ACC112 (cell line): ENCODE measurements around the gene SAMD8.
"Not testable (repeated sequence)": the region's sequence is repeated elsewhere in the genome, so short reads cannot be mapped to it uniquely, and the experiment has no call there.

ENCODE experiments used
- H2AFZ ChIP-seq: fragments of 200-600 bp; sonication (generic); one replicate; pipeline ENCODE4 v1.6.0; 2017; ENCODE audit warnings: antibody characterized with exemption, low read length; ENCODE audit not compliant: unreplicated experiment
- H3K27ac ChIP-seq: fragments of 200-600 bp; sonication (generic); 2 replicates; pipeline ENCODE4 v1.5.1; 2014; ENCODE audit warnings: low read depth, mild to moderate bottlenecking, antibody characterized with exemption, low read length, moderate library complexity
- H3K27me3 ChIP-seq: fragments of 200-600 bp; sonication (generic); 2 replicates; pipeline ENCODE4 v1.6.1; 2014; ENCODE audit warnings: mild to moderate bottlenecking, antibody characterized with exemption, low read length, moderate library complexity, mixed read lengths; ENCODE audit not compliant: insufficient read depth
- H3K36me3 ChIP-seq: fragments of 200-600 bp; sonication (generic); 2 replicates; pipeline ENCODE4 v1.6.1; 2016; ENCODE audit warnings: mild to moderate bottlenecking, antibody characterized with exemption, low read length, moderate library complexity, mixed read lengths; ENCODE audit not compliant: insufficient read depth
- H3K4me1 ChIP-seq: fragments of 200-600 bp; sonication (generic); one replicate; pipeline ENCODE4 v1.6.1; 2016; ENCODE audit warnings: low read length, mixed read lengths; ENCODE audit not compliant: insufficient read depth, unreplicated experiment, control insufficient read depth
- H3K4me3 ChIP-seq: fragments of 200-600 bp; sonication (generic); 2 replicates; pipeline ENCODE4 v1.5.1; 2014; ENCODE audit warnings: mild to moderate bottlenecking, low read depth, low read length
- H3K79me2 ChIP-seq: fragments of 200-600 bp; sonication (generic); one replicate; pipeline ENCODE4 v1.6.0; 2016; ENCODE audit warnings: low read length; ENCODE audit not compliant: control insufficient read depth, unreplicated experiment, insufficient read depth

The SAMD8 gene

DNA sequence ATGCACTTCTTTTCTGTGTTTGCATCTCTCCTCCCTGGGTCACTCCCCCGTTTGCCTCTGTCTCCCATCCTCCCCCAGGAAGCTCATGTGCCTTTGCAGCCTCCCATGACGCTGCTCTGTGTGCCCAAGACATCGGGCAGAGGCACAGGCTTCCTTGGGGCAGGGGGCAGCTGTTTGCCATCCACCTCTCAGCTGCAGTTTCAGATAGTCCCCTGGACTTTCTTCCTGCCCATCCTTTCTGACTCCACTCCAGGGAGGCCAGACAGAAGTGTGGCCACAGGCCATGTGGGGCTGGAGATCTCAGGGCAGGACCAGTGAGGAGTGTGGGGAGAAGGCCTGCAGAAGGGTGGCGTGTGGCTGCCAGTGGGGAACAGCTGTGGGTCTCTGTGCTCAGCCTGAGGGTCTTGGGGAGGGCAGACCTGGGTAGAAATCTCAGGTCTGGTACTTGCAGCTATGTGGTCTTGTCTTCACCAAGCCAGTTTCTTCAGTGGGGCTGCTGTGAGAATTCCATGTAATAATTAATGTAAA, 10.6 kb upstream of the SAMD8 start:
- no peaks in the 10 kb centered on the region for H3K4me1 ChIP-seq
- H3K27me3 ChIP-seq = no peaks in the 10 kb centered on the region
- no peaks in the 10 kb centered on the region for H3K36me3 ChIP-seq
- no peak overlapping the region for H3K4me3 ChIP-seq
- no peak overlapping the region for H2AFZ ChIP-seq
- no peak overlapping the region for H3K27ac ChIP-seq
- no peaks in the 10 kb centered on the region for H3K79me2 ChIP-seq

DNA sequence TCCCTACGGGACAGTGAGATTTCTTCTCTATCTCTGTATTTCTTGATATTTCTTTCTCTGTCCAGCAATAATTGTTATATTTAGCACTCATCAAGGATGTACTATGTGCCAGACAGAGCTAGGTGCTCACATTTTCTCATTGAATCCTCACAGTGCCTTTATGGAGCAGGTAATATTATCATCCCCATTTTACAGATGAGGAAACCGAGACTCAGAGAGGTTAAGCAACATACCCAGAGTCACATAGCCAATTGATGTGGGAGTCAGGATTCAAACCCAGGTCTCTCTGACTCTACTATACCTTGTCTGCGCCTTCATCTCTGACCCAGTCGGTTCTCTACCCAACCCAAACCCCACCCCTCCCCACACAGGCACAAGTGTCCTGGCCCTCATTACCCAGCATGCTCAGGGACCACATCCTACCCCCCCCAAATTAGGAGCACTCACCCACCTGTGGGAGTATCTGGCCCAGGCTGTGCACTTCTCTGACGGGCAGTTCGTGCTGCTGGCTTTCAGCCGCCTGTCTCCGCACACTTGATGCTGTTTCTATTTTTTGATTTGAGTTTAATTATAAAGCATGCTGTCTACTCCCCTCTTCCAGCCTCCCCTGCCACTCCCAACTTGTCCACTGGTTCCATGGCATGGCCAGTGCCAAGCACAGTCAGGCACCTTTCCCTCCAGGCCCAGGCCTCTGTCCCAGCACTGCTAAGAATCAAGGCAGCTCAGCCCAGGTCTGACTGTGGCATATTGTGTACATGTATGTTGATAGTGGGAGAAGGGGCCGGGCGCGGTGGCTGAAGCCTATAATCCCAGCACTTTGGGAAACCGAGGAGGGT, 9.8 kb upstream of the SAMD8 start:
- H3K4me3 ChIP-seq = no peak overlapping the region
- no peaks in the 10 kb centered on the region for H3K36me3 ChIP-seq
- no peak overlapping the region for H3K27ac ChIP-seq
- no peaks in the 10 kb centered on the region for H3K27me3 ChIP-seq
- no peaks in the 10 kb centered on the region for H3K79me2 ChIP-seq
- no peaks in the 10 kb centered on the region for H3K4me1 ChIP-seq
- no peak overlapping the region for H2AFZ ChIP-seq

- H2AFZ ChIP-seq = no peak overlapping the region
- H3K4me1 ChIP-seq = no peaks in the 10 kb centered on the region
These were observed 8.4 kb upstream of the SAMD8 start for GRCh38 chr10:75102830-75103673.

DNA sequence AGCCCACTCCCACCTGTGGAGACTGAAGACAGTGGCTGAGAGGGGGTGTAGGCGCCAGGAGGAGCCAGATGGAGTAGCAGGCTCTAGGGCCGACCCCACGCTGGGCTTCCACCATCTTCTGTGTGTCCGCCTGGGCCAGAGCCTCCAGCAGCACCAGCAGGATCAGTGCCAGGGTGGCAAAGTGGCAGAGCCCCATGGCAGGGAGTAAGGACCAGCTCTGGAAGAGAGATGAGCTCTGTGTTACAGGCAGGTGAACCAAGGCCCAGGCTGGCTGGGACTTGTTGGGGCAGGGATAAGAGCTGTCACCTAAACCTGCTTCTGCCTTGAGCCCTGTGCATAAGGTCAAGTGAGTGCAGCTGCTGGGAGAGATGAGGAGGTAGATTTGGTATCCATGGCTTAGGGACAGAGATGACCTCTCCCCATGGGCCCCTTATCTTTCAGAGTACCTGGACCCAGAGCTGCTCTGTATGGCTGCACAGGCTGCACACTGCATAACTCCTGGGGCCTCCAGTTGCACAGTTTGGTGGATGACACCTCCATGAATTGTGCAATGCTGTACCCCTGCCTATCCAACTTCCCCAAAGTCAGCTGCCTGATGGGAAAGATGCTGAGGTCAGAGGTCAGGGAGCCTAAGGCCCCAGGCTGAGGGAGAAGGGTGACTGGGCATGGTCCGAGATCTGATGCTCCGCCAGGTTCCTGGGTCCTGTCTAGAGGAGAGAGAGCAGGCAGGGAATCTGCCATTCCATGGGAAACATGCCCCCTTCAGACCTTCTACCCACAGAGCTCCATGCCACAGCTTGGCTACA, 7.4 kb upstream of the SAMD8 start:
- no peaks in the 10 kb centered on the region for H3K27me3 ChIP-seq
- no peaks in the 10 kb centered on the region for H3K4me1 ChIP-seq
- no peaks in the 10 kb centered on the region for H3K79me2 ChIP-seq
- H3K4me3 ChIP-seq = no peak overlapping the region
- no peak overlapping the region for H3K27ac ChIP-seq
- no peak overlapping the region for H2AFZ ChIP-seq
- no peaks in the 10 kb centered on the region for H3K36me3 ChIP-seq

More at GRCh38 chr10:75102830-75103673, 8.4 kb upstream of the SAMD8 start:
- H3K27me3 ChIP-seq = no peaks in the 10 kb centered on the region
- no peaks in the 10 kb centered on the region for H3K79me2 ChIP-seq
- H3K4me3 ChIP-seq = no peak overlapping the region
- H3K27ac ChIP-seq = no peak overlapping the region
- no peaks in the 10 kb centered on the region for H3K36me3 ChIP-seq

GRCh38 chr10:75104842-75105241, 6.6 kb upstream of the SAMD8 start:
- Histone ChIP-seq H3K4me3 (no peak overlapping the region), H3K27ac (no peak overlapping the region), H3K27me3 (no peaks in the 10 kb centered on the region), H3K4me1 (no peaks in the 10 kb centered on the region), H3K36me3 (no peaks in the 10 kb centered on the region), H2AFZ (no peak overlapping the region), H3K79me2 (no peaks in the 10 kb centered on the region)

DNA sequence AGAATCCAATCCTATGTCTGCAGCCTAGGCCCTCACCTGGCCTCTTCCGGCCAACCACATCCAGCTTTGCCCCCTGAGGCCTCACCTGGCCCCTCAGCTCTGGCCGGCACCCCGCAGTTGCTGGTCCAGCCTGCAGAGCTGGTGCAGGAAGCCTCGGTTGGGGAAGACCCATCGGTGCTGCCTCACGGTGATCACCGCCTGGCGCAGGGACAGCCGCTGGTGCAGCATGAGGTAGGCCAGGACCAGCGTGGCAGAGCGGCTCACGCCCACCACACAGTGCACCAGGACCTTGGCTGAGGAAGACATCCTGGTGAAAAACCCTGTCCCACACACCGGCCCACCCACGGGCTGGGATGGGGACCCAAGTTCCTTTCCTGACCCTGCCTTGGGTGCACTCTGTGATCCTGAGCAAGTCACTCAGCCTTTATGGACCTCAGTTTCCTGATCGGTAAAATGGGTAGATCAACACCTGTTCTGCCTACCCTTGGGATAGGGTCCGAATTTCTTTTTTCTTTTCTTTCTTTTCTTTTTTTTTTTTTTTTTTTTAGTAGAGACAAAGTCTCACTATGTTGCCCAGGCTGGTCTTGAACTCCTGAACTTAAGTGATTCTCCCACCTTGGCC, 5.8 kb upstream of the SAMD8 start:
- H3K4me3 ChIP-seq = no peak overlapping the region
- H3K36me3 ChIP-seq = no peaks in the 10 kb centered on the region
- H3K79me2 ChIP-seq = no peaks in the 10 kb centered on the region
- no peak overlapping the region for H2AFZ ChIP-seq
- no peaks in the 10 kb centered on the region for H3K4me1 ChIP-seq
- H3K27me3 ChIP-seq = no peaks in the 10 kb centered on the region
- no peak overlapping the region for H3K27ac ChIP-seq

DNA sequence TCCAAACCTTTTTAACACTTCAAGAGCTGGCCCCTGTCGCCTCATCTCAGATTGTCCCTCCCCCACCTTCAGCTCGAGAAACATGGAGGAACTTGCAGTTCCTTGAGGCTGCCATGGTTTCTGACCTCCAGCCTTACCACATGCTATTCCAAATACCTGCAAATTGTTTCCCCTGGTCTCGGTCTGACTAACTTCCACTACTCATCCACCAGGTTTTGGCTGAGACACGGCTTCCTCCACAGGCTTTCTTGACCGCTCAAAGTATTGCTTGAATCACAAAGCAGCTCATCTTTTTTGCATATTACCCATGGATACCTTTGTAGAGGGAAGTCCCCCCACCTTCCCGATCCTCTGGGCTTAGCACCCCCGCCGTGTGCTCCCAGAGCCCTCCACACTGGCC, 5.2 kb upstream of the SAMD8 start:
- Histone ChIP-seq H2AFZ (no peak overlapping the region), H3K27ac (no peak overlapping the region), H3K4me1 (no peaks in the 10 kb centered on the region)

DNA sequence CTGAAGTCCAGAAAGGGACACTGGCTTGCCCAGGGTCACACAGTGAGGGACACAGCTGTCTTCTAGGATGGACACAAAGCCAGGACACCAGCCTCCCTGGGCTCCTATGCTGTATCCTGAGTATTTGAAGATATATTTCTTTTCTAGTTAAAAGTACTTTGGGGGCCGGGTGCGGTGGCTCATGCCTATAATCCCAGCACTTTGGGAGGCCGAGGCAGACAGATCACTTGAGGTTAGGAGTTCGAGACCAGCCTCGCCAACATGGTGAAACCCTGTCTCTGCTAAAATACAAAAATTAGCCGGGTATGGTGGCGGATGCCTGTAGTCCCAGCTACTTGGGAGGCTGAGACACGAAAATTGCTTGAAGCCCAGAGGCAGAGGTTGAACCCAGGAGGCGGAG, 4.6 kb upstream of the SAMD8 start:
- not testable (repeated sequence) for H3K4me1 ChIP-seq, H3K4me3 ChIP-seq, H2AFZ ChIP-seq, H3K27me3 ChIP-seq, H3K36me3 ChIP-seq, H3K27ac ChIP-seq, H3K79me2 ChIP-seq

More for the DNA sequence above, 5.2 kb upstream of the SAMD8 start:
- Histone ChIP-seq H3K4me3 (no peak overlapping the region), H3K79me2 (no peaks in the 10 kb centered on the region), H3K36me3 (no peaks in the 10 kb centered on the region), H3K27me3 (no peaks in the 10 kb centered on the region)

DNA sequence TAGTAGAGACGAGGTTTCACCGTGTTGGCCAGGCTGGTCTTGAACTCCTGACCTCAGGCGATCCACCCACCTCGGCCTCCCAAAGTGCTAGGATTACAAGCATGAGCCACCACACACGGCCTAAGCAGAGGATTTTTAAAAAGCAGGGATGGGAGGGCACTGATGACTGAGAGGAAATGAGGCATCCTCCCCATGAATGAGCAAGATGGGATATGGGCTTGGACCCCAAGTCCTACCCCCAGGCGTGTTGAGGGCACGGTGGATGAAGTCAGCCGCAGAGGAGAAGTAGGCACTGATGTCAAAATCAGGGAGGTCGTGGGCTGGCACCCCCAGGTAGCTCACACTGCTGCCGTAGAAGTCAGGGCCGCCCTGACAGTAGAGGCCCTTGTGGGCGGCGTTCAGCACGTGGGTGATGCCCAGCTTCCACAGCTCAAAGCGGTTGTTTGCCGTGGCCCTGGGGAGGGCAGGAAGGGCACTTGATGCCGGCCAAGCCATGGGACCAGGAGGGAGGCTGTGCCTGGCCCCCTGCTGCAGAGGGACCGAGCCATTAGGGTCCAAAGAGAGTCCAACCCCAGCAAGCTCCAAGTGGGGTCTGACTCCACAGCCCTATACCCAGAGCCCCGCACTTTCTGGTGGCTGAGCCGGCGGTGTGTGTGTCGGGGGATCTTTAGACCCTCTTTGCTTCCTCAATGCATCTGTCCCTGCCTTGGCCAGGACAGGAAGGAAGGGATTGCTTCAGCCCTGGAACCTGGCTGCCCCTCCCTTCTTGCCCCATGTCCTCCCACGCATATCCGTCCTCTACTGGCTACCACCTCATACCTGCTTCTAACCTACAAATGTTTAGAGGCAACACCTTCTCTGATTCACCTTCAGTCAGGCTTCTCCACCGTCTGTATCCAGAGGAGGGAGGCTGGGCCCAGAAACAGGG, 3.4 kb upstream of the SAMD8 start:
- Histone ChIP-seq H3K79me2 (peaks cover 11% of the 10 kb centered on the region), H3K4me1 (no peaks in the 10 kb centered on the region), H3K27me3 (no peaks in the 10 kb centered on the region), H3K4me3 (no peak overlapping the region), H2AFZ (no peak overlapping the region), H3K36me3 (no peaks in the 10 kb centered on the region), H3K27ac (no peak overlapping the region)
